ENCODE data around the gene FAM149A. TPM values are rescaled to one million over a fixed set of nuclear protein-coding genes. Genes with fewer than 3 reads are reported as not detected.

FAM149A gene
- polyA plus RNA-seq, 1 donor, result 5.8 TPM

GRCh38 chr4:186201535-186202230 lies 97.2 kb downstream of the FAM149A start:
- DNase-seq (ENCODE audit: low read depth), result no peak

DNA sequence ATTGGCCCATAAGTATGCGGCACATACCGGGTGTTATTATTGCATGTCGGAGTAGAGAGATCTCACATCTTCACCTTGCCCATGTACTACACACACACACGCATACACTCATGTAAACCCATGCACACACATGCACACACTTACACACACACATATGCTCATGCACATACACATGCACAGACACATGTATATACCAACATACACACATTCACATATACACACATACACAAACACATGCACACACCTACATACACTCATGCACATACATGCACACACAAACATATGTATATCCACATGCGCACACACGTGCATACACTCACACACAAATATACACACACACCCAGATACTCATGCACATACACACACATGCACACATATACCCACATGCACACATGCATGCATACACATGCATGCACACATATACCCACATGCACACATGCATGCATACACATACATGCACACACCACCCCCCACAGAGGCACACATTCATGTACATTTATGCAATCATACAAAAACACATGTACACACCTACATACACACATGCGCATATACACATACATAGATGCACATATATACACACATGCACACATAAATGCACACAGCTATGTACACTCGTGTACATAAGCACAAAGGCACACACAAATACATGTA lies 98.1 kb downstream of the FAM149A start:
- no peak for DNase-seq (ENCODE audit: low read depth)

DNA sequence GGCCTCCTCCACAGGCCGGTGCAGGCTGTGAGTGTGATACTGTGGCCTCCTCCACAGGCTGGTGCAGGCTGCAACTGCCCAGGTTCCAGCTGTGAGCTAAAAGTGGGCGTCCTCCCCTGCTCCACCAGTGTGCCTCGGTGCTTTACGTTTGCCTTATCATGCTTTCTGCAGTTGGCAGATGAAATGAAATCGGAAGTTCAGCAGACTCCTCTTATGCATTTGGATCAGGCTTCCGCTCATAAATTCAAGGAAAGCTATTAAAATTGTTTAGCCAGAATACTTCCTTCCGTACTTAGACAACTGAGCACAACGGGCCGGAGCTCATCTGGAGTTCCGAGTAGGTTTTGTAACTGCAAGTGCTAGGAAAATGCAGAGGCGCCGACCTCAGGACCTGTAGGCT lies 98.9 kb downstream of the FAM149A start:
- DNase-seq (ENCODE audit: low read depth), result no peak

DNA sequence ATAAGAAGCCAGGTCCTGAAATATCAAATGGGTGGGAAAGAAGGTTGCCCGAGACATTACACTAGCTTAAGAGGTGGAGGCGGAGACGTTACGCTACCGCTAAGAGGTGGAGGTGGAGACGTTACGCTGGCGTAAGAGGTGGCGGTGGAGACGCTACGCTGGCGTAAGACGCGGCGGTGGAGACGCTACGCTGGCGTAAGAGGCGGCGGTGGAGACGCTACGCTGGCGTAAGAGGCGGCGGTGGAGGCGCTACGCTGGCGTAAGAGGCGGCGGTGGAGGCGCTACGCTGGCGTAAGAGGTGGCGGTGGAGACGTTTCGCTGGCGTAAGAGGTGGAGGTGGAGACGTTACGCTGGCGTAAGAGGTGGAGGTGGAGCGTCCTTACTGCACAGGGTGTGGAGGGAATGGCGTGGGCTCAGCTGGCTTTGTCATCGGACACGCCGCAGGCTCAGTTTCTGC lies 99.6 kb downstream of the FAM149A start:
- no peak for DNase-seq (ENCODE audit: low read depth)

- DNase-seq (ENCODE audit: low read depth), result no peak
Measured at GRCh38 chr4:186204686-186205085, 100.2 kb downstream of the FAM149A start.

- DNase-seq (ENCODE audit: low read depth), result no peak
Measured at GRCh38 chr4:186205156-186205555, 100.7 kb downstream of the FAM149A start.

DNA sequence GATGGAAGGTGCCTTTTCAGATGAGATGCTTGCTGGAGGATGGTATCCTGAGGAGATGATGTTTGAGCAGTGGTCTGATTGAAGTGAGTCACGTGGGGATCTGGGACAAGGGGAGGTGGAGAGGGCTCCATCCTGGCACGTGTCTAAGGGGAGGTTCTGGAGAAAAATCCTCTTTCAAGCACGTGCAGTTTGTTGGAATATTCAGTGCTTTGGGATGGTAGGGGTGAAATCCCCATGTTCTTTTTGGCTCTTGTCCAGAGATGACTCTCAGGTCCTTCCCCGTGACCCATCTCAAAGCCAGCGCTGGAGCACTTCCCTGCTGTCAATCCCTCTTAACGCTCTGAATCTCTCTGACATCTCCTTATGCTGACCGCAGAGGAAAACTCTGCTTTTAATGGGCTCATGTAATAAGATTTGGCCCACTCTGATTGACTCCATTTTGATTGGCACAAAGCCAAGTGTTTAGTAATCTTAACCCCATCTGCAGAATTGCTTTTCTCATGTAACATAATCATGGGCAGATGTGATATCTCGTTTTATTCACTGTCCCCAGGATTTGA lies 112.0 kb downstream of the FAM149A start:
- DNase-seq (ENCODE audit: low read depth), result no peak

DNA sequence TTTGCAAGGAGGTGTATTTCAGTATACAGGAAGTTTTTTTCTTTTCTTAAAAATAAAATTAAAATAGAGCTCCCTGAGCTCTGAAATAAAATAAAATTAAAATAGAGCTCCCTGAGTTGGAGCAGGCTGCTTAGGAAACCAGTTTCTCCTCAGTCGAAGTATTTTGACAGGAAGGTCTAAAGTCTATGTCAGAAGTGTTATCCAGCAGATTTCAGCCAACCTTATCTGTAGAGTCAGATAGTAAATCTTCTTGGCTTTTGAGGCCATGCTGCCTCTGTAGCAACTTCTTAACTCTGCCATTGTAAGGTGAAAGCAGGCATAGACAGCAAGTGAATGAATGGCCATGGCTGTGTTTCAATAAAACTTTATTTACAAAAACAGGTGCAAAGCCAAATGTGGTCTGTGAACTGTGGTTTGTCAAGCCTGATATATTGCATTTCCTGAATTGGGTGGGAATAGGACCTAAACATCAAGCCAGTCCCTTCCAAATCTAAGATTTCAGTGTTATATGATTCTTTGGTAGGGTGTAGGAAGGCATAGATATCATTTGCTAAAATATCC lies 113.3 kb downstream of the FAM149A start:
- DNase-seq (ENCODE audit: low read depth), result no peak

DNA sequence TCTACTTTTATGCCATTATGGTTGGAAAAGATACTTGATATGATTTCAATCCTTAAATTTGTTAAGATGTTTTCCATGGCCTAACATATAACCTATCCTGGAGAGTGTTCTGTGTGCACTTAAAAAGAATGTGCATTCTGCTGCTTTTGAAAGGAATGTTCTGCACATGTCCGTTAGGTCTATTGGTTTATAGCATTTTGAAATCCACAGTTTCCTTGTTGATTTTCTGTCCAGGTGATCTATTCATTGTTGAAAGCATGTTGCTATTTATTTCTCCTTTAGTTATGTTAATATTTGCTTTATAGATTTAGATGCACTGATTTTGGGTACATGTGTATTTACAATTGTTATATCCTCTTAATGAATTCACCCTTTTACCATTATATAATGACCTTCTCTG lies 117.1 kb downstream of the FAM149A start:
- no peak for DNase-seq (ENCODE audit: low read depth)

Other genes starting within 250 kb of the FAM149A start
- gene TLR3, start 35.5 kb upstream of the FAM149A start, polyA plus RNA-seq (ENCODE audit: insufficient read length), result 1.4 TPM
- gene CYP4V2, start 86.9 kb downstream of the FAM149A start, polyA plus RNA-seq (ENCODE audit: insufficient read length), result 3.3 TPM
- gene KLKB1, start 122.8 kb downstream of the FAM149A start, polyA plus RNA-seq (ENCODE audit: insufficient read length), result 0.15 TPM
- gene F11, start 161.5 kb downstream of the FAM149A start, polyA plus RNA-seq (ENCODE audit: insufficient read length), result not detected